Frontal cortex (tissue), 4 donors: ENCODE results near the gene UTP4. TPM values are rescaled to one million over a fixed set of nuclear protein-coding genes. Genes with fewer than 3 reads are reported as not detected.

Source experiments
- DNase-seq, 2 donors: peaks; one replicate each; pipeline ENCODE4 v3.0.0; 2012; ENCODE audit warnings: low spot score in 2 of 2
- FAIRE-seq: peaks from 2 replicates; lab custom pipeline; 2012; peaks lifted over from hg19 to GRCh38; lab: Jason Lieb, UNC
- total RNA-seq: library from RNA; depleted of rRNA; stranded (reverse); fragments of >200 nt; gene quantifications from one replicate; pipeline ENCODE4 v1.2.3, GENCODE V29; 2014
- donor health status: control.
- donor health status: control.
- donor health status: control.

Gene UTP4
- total RNA-seq, 1 donor from 2014 or later: 39.1 TPM

DNA sequence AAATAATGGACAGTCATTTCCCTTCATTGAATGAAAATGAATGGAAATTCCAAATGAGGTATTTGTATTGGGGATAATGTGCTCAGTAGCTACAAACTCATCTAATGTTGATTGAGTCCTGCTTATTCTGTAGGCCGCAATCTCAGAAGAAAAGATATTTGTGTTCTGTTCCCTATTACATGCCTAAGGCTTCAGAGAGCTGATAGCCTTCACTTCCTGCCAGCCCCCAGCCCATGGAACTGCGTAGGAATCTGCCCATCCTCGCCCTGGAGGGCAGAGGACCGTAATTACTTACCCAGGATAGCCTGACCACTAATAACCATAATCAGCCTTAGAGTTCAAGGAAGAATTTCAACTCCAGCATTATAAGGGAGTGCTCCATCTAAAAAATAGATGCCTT lies 36.6 kb downstream of the UTP4 start:
- FAIRE-seq: no peak
- no peak for DNase-seq

DNA sequence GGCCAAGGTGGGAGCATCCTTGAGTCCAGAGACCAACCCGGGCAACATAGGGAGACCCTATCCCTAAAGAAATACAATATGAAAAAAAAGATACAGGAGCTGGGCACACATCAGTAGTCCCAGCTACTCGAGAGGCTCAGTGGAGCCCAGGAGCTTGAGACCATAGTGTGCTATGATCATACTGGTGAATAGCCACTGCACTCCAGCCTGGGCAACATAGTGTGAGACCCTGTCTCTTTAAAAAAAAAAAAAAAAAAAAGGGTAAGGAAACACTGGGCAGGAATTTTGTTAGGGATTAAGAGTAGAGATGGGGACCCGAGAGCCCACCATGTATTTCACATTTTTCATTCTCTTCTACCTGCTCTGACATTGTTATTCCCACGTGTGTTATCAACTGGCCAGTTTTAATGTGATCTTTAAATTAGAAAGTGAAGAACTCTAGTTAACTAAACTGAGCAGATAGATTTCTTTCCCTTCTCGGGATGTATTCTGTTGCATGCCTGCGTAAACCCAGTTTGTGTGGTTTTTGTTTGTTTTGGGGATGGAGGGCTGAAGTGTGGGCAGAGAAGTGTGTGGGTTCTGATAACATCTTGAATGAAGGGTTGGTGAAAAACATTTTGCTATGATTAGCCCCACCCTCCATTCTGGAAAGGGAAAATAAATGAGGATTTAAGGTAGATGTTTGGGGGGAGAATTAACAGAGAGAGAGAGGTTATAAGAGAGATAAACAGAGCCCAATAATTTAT lies 37.3 kb downstream of the UTP4 start:
- DNase-seq: no peak
- FAIRE-seq: no peak

- no peak for DNase-seq
- no peak for FAIRE-seq
These were observed 39.1 kb downstream of the UTP4 start for GRCh38 chr16:69171325-69172084.

- FAIRE-seq (no peak), DNase-seq (no peak)
These were observed 43.8 kb downstream of the UTP4 start for GRCh38 chr16:69176033-69176800.

GRCh38 chr16:69179328-69180010 lies 47.0 kb downstream of the UTP4 start:
- DNase-seq (no peak), FAIRE-seq (no peak)

DNA sequence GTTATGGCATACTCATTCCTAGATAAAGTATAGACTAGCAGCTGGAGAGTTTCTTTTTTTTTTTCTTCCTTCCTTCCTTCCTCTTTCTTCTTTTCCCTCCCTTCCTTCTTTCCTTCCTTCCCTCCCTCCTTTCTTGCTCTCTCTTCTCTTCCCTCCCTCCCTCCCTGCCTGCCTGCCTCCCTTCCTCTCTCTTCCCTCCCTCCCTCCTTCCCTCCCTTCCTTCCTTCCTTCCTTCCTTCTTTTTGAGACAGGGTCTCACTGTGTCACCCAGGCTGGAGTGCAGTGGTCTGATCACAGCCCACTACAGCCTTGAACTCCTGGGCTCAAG lies 47.5 kb downstream of the UTP4 start:
- FAIRE-seq: no peak
- no peak for DNase-seq

DNA sequence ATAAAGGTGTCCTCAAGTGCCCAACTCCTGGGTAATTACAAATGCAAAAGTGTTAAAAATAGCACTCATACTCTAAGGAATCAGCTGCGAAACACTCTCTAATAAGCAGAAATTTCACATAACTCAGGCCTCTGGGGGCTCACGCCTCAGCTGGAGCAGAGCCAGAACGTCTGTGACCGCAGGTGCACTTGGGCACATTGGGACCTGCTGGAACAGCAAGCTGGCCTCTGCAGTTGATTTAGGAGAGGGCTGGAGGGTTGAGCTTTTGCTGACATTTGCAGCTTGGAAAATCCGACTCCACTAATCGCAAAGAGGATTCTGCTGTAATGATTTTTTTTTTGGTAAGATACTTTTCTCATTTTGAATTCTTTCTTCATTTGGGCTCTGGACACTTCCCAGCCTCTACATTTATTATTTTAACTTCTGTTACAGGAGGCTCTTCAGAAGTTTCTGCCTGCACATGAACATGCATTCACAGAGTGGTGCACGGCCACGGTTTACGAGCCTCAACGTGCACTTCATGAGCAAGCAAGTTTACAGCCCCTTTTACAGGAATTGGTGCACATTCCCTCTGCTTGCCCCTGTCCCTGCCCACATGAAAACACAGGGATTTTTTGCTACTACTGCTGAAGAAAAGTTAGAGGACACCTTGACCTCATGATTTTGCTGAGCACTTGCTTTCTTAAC lies 50.4 kb downstream of the UTP4 start:
- FAIRE-seq (no peak), DNase-seq (no peak)

GRCh38 chr16:69186642-69187445 lies 54.4 kb downstream of the UTP4 start, which contains the start of gene SNTB2:
SNTB2 (plus strand) TSS chr16:69187164; CDS start chr16:69187167, 3 bp downstream.
- DNase-seq: peak; percentile 91 to 96
- FAIRE-seq: no peak

GRCh38 chr16:69187446-69188235 lies 55.2 kb downstream of the UTP4 start:
- FAIRE-seq: no peak
- DNase-seq: peak; percentile 56 to 64

GRCh38 chr16:69188236-69188549 lies 55.7 kb downstream of the UTP4 start:
- DNase-seq (peak in 1 of 2 donors; percentile 37), FAIRE-seq (no peak)

- DNase-seq: no peak
- FAIRE-seq: no peak
These were observed 56.3 kb downstream of the UTP4 start for GRCh38 chr16:69188716-69189115.

DNA sequence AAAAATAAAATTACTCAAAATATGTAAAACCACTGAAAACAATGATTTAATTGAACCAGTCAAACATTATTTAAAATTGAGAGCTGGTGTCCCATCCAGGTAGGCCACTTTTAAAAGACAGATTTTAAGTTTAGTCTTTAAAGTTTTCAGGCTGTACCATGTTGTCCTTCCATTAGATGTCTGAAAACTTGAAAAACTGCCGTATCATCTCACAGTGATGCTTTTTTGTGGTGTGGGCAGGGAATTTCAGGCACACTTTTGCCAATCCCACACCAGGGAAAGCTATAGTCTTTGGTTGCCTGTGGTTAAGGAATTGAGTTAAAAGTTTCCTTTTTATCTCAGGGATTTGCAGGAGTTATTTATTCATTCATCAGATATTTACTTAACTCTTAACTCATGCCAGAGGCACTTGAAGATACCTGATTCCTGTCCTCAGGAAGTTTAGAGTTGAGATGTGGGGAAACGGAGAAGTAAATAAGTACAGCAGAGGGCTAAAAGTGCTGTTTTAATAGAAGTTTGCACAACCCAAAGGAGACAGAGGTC lies 57.7 kb downstream of the UTP4 start:
- FAIRE-seq (no peak), DNase-seq (no peak)

GRCh38 chr16:69190598-69190997 lies 58.1 kb downstream of the UTP4 start:
- DNase-seq (no peak), FAIRE-seq (no peak)

DNA sequence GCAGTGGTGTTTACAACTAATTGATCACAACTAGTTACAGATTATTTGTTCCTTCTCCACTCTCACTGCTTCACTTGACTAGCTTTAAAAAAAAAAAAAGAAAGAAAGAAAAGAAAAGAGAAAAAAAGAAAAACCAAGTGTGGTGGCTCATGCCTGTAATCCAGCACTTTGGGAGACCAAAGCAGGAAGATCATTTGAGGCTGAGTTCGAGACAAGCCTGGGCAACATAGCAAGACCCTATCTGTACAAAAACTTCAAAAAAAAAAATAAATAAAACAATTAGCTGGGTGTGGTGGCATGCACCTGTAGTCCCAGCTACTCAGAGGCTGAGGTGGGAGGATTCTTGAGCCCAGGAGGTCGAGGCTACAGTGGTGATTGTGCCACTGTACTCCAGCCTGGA lies 58.7 kb downstream of the UTP4 start:
- FAIRE-seq: no peak
- no peak for DNase-seq

- no peak for FAIRE-seq
- DNase-seq: no peak
These were observed 61.4 kb downstream of the UTP4 start for GRCh38 chr16:69193855-69194254.

DNA sequence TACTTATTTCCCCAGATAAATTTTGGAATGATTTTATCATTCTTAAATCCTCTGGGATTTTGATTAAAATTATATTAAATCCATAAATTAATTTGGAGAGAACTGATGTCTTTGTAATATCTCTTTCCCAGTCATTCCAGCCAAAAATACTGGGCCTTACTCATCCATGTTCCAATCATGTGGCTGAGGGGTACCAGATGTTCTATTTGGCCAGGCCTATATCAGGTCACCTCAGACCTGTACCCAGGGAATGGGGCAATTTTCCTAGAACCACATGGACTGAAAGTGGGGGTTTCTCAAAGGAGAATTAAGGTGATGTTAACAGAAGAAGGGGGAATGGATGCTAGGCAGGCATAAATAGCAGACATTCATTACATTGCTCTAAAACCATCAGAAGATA lies 62.0 kb downstream of the UTP4 start:
- no peak for FAIRE-seq
- no peak for DNase-seq

GRCh38 chr16:69195369-69196029 lies 63.0 kb downstream of the UTP4 start:
- no peak for DNase-seq
- no peak for FAIRE-seq
